Stimulated activated naive B cell treated with anti-CD40 and anti-IgM and Interleukin-4, amounts not matched to agents 10 μg/mL and 1 μg/mL and 100 μg/mL, for 72 hours (primary cell): Measurements from ENCODE around the gene SAE1.
"Not testable (repeated sequence)": the region's sequence is repeated elsewhere in the genome, so short reads cannot be mapped to it uniquely, and the experiment has no call there.

ENCODE experiments used
- ATAC-seq, 2 donors: fragments of 150-1000 bp; cut with Tn5 transposase; replicated peaks; 2 replicates each; pipeline ENCODE4 v1.10.0; 2021; ENCODE audit warnings: moderate library complexity in 1 of 2
- DNase-seq: peaks from one replicate; pipeline ENCODE4 v3.0.0; 2021
- H3K27ac Mint-ChIP-seq: one replicate; pipeline ENCODE4 v1.8.0; 2022; ENCODE audit warnings: mild to moderate bottlenecking, mixed read lengths
- H3K27me3 Mint-ChIP-seq, 2 donors: one replicate each; pipeline ENCODE4 v1.8.0; 2022; ENCODE audit warnings: mixed read lengths in 2 of 2
- H3K36me3 Mint-ChIP-seq, 2 donors: one replicate each; pipeline ENCODE4 v1.8.0; 2022; ENCODE audit warnings: mixed read lengths in 2 of 2, mild to moderate bottlenecking in 1 of 2
- H3K4me1 Mint-ChIP-seq, 2 donors: one replicate each; pipeline ENCODE4 v1.8.0; 2022; ENCODE audit warnings: mixed read lengths in 2 of 2, mild to moderate bottlenecking in 1 of 2
- H3K4me3 Mint-ChIP-seq, 2 donors: one replicate each; pipeline ENCODE4 v1.8.0; 2022; ENCODE audit warnings: mild to moderate bottlenecking in 2 of 2, mixed read lengths in 2 of 2, moderate library complexity in 1 of 2
- H3K9me3 Mint-ChIP-seq, 2 donors: one replicate each; pipeline ENCODE4 v1.8.0; 2022; ENCODE audit warnings: mixed read lengths in 2 of 2, mild to moderate bottlenecking in 1 of 2

Gene SAE1

DNA sequence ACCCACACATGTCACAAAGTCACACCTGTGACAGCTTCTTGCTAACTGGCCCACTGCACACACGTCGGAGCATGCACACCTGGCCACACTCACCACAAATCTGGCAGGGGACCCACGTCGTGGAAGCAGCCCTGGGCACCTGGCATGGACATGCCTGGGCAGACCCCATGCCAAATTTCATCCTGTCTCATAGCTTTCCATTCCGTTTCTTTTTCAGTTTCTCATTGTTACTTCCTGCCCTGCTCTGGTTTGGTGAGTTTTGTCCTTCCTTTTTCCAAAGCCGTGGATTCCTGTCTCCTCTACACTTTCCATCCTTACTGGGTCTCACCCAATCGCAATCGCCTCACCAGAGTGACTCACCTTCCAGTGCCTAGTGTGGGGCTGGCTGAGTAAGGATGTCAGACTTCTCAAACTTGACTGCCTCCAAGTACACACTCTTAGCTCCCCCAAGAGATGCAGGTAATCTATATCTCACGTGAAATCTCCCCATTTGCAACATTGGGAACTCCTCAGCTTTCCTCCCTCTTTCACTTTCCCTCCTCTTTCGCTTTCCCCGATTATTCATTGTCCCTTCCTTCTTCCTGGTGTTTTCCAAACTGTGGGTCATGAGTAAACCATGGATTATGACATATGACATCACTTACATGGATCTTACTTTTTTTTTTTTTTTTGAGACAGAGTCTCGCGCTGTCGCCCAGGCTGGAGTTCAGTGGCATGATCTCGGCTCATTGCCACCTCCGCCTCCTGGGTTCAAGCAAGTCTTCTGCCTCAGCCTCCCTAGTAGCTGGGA is 102.0 kb downstream of the SAE1 start:
- Mint-ChIP-seq H3K4me3 (peak overlapping the region; percentile 72 to 76), H3K27me3 (no peaks in the 10 kb centered on the region), H3K36me3 (no peaks in the 10 kb centered on the region), H3K9me3 (no peaks in the 10 kb centered on the region), H3K4me1 (peaks cover 14 to 21% of the 10 kb centered on the region in 2 donors), H3K27ac (peak overlapping the region; percentile 39)
- DNase-seq (no peak), ATAC-seq (peak in 1 of 2 donors; percentile 11)

DNA sequence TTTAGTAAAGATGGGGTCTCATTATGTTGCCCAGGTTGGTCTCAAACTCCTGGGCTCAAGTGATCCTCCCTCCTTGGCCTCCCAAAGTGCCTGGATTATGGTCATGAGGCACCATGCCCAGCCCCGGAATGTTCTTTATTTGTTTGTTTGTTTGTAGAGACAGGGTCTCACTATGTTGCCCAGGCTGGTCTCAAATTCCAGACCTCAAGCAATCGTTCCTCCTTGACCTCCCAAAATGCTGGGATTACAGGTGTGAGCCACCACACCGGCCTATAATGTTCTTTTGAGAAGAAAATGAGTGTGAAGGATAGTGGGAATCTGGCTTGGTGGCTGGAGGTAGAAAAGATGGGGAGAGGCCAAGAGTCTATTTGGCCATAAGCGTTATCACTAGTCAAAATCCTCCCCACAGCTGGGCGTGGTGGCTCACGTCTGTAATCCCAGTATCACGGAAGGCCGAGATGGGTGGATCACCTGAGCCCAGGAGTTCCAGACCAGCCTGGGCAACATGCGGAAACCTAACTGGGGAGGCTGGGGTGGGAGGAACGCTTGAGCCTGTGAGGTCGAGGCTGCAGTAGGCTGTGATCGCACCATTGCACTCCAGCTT is 105.5 kb downstream of the SAE1 start:
- Mint-ChIP-seq H3K4me3 (no peak overlapping the region), H3K27me3 (peaks cover 6 to 16% of the 10 kb centered on the region in 2 donors), H3K27ac (peak overlapping the region; percentile 54), H3K4me1 (peaks cover 20 to 35% of the 10 kb centered on the region in 2 donors), H3K9me3 (no peaks in the 10 kb centered on the region), H3K36me3 (no peaks in the 10 kb centered on the region)
- DNase-seq (no peak), ATAC-seq (no peak)

DNA sequence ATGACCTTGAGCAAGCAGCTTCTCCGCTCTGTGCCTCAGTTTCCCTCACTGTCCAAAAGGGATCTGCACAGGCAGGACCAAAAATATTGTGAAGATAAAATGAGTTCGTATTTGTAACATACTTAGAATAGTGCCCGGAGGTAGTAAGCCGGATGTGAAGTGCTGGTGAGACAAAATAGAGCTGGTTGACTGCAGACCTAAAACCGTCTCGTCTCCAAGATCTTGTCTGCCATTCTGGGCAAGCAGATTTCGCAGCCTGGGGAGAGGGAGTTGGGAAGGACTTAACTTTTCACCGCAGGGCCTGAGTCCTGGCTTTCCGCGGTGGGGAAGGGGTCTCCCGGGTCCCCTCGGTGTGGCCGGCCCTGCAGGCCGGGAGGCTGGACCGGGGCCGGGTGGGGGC is 108.5 kb downstream of the SAE1 start:
- Mint-ChIP-seq H3K4me3 (peak overlapping the region; percentile 22 to 64), H3K36me3 (peaks cover 0 to 4% of the 10 kb centered on the region in 2 donors), H3K27ac (peak overlapping the region; percentile 48), H3K27me3 (peaks cover 6 to 16% of the 10 kb centered on the region in 2 donors), H3K9me3 (no peaks in the 10 kb centered on the region), H3K4me1 (peaks cover 16 to 17% of the 10 kb centered on the region in 2 donors)
- ATAC-seq (no peak), DNase-seq (no peak)

DNA sequence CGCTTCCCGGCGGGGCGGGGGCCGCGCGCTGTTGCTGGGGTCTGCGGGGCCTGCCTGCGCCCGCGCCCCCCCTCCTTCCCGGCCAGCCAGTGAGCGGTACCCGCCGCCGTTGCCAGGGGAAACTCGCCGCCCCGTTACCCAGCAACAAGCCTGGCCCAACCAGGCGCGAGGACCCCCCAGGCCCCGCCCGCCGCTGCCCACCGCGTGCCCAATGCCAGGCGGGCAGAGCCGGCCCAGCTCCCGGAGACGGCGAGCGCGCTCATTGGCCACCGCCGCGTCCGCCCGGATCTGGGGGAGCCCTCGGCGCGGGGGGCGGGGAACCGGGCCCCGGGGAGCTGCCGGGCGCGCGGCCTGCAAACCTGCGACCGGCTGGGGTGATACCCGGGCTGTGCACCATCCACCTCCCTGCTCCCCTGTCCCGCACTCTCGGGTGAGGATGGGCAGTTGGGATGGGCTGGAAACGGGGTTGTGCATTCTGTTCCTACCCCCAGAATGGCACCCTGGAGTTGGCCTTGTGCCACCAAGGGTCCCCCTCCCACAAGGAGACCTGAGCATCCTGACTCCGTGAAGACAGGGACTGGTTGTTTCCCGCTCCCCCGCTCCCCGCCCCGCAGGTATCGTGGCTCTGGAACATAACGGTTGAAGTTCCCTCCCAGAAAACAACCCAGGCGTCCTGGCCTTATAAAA is 109.1 kb downstream of the SAE1 start:
- DNase-seq: no peak
- H3K9me3 Mint-ChIP-seq: no peaks in the 10 kb centered on the region
- H3K4me1 Mint-ChIP-seq: peaks cover 17 to 19% of the 10 kb centered on the region in 2 donors
- H3K27me3 Mint-ChIP-seq: peaks cover 6 to 17% of the 10 kb centered on the region in 2 donors
- no peak overlapping the region for H3K27ac Mint-ChIP-seq
- peaks cover 0 to 4% of the 10 kb centered on the region in 2 donors for H3K36me3 Mint-ChIP-seq
- H3K4me3 Mint-ChIP-seq: peak overlapping the region in 1 of 2 donors; percentile 37
- ATAC-seq: peak; percentile 9 to 35

DNA sequence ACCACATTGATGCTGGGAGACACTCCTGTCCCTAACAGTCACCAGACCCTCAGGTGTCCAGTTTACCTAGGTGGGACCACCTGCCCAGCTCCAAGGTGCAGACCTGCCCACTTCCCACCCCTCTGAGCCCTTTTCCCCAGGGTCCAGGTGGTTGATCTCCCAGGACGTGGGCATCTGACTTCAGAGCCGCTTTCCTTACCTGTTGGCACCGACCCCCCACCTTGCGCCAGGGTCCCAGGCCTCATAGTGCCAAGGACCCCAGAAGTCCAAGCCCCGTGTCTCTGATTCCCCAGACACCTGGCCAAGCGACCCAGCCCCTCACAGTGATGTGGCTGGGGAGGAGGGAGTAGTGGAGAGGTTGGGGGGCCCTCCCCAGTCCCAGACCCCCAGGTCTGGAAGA is 109.9 kb downstream of the SAE1 start:
- H3K27ac Mint-ChIP-seq: no peak overlapping the region
- ATAC-seq (no peak), DNase-seq (no peak)
- H3K4me3 Mint-ChIP-seq: no peak overlapping the region
- H3K36me3 Mint-ChIP-seq: peaks cover 0 to 4% of the 10 kb centered on the region in 2 donors
- peaks cover 6 to 25% of the 10 kb centered on the region in 2 donors for H3K27me3 Mint-ChIP-seq
- peaks cover 17 to 20% of the 10 kb centered on the region in 2 donors for H3K4me1 Mint-ChIP-seq
- no peaks in the 10 kb centered on the region for H3K9me3 Mint-ChIP-seq

DNA sequence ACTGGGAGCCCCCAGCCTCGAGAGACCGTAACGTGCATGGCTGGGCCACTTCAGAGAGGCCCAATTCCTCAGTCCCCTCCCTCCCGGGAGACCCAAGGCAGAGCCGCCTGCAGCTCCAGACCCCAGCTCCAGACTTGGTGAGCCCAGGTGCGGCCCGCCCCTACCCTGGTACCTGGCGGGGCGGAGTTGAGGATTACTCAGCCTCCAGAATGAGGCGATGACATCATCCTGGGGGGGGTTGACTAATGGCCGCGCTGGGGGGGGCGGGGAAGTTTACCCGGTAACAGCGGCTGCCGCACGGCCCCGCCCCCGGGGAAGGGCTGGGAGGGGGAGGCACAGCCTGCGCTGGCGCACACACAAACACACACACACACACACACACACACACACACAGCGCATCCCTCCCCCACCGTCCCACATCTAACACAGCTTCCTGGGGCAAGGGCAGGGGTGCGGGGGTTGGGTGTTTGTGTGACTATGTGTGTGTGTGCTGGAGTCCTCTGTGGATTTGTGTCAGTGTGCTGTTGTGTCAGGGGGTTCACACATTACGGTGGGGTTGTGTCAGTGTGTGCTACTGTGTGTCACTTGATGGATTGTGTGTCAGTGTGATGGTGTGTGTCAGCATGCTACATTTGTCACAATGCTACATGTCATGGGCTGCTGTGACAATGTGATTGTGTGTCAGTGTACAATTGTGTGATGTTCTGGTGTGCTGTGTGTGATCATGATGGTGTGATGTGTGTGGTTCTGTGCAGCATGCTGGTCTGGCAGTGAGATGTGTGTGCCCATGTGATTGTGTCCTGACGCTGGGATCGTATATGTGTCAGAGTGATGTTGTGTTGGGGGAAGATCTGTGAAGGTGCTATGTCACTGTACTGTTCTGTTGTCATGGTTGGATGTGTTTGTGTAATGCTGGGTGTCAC is 110.6 kb downstream of the SAE1 start:
- Mint-ChIP-seq H3K27ac (no peak overlapping the region), H3K4me1 (peaks cover 17 to 20% of the 10 kb centered on the region in 2 donors), H3K4me3 (no peak overlapping the region), H3K36me3 (peaks cover 0 to 4% of the 10 kb centered on the region in 2 donors), H3K27me3 (peaks cover 6 to 25% of the 10 kb centered on the region in 2 donors), H3K9me3 (no peaks in the 10 kb centered on the region)
- DNase-seq (peak; percentile 40), ATAC-seq (peak; percentile 40 to 42)

DNA sequence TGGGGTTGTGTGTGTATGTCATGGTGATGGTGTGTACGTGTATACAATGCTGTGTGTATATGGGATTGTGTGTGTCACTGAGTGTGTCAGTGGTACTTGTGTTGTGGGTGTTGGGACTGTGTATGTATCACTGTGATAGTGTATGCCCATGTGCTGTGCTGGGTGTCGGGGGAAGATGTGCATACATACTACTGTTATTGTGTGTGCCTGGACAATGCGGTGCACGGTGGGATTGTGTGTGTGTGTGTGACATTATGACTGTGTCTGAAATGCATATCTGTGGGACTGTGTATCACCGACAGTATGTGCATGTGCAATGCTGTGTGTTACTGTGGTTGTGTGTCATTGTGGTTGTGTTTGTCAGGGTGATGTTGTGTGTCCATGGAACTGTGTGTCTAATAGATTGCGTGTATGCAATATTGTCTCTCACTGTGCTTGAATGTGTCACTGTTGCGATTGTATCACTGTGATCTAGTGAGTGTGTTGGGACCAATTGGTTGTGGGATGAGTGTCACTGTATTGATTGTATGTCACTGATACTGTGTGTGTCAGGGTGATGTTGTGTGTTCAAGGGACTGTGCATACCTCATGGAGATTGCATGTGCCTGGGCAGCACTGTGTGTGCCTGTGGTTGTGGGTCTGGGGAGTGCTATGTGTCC is 111.4 kb downstream of the SAE1 start:
- no peak overlapping the region for H3K4me3 Mint-ChIP-seq
- no peaks in the 10 kb centered on the region for H3K9me3 Mint-ChIP-seq
- no peak overlapping the region for H3K27ac Mint-ChIP-seq
- ATAC-seq (no peak), DNase-seq (no peak)
- peaks cover 17 to 20% of the 10 kb centered on the region in 2 donors for H3K4me1 Mint-ChIP-seq
- peaks cover 6 to 25% of the 10 kb centered on the region in 2 donors for H3K27me3 Mint-ChIP-seq
- peaks cover 0 to 4% of the 10 kb centered on the region in 2 donors for H3K36me3 Mint-ChIP-seq

DNA sequence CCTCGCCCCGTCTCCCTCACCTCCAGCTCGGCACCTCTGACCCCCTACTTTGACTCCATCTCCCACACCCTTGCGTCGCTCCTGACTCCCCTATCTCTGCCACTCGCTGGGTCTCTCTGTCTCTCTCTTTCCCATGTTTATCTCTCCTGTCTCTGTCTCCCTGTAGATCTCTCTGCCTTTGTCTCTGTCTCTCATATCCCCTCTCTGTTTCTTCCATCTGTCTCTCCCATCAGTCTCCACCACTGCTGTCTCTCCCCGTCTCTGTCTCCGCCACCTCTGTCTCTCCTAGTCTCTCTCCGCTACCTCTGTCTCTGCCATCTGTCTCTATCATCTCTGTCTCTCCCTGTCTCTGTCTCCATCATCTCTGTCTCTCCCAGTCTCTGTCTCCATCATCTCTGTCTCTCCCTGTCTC is 112.7 kb downstream of the SAE1 start:
- ATAC-seq (no peak), DNase-seq (no peak)
- Mint-ChIP-seq H3K27me3 (peaks cover 12 to 30% of the 10 kb centered on the region in 2 donors), H3K9me3 (no peaks in the 10 kb centered on the region), H3K4me1 (peaks cover 22 to 23% of the 10 kb centered on the region in 2 donors), H3K4me3 (peak overlapping the region; percentile 77 to 81), H3K27ac (peak overlapping the region; percentile 89), H3K36me3 (peaks cover 0 to 4% of the 10 kb centered on the region in 2 donors)

DNA sequence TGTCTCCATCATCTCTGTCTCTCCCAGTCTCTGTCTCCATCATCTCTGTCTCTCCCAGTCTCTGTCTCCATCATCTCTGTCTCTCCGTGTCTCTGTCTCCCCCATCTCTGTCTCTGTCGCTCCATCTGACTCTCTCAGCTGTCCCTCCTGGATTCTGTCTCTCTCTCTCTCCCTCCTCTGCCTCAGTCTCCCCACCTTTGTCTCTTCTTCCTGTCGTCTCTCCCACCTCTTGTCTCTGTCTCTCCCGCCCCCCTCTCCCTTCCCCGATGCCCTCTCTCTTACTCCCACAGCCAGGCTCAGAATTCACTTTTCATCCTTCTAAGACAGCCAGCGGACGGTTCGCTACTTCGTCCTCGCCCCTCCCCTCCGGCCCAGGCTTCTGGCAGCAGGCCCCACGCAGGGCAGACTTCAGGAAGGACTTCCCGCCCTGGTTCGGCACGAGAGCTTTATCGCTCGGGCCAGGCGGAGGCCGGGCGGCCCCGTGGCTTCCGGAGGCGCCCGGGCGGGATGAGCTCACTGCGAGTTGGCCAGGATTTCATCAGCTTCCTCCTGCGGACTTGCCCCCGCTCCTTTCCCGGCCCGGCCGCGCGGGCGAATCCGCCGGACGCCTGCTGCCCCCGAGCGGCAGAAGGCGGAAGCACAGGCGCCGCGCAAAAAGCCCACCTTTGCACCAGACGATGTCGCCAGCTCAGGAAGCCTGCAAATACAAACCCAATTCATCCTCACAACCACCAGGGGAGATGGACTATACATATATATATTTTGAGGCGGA is 113.3 kb downstream of the SAE1 start:
- Mint-ChIP-seq H3K4me1 (peaks cover 19 to 22% of the 10 kb centered on the region in 2 donors), H3K27me3 (peaks cover 10 to 26% of the 10 kb centered on the region in 2 donors), H3K36me3 (peaks cover 0 to 4% of the 10 kb centered on the region in 2 donors), H3K9me3 (no peaks in the 10 kb centered on the region), H3K4me3 (peak overlapping the region; percentile 77 to 81), H3K27ac (peak overlapping the region; percentile 89)
- ATAC-seq (peak; percentile 75 to 85), DNase-seq (peak; percentile 89)

DNA sequence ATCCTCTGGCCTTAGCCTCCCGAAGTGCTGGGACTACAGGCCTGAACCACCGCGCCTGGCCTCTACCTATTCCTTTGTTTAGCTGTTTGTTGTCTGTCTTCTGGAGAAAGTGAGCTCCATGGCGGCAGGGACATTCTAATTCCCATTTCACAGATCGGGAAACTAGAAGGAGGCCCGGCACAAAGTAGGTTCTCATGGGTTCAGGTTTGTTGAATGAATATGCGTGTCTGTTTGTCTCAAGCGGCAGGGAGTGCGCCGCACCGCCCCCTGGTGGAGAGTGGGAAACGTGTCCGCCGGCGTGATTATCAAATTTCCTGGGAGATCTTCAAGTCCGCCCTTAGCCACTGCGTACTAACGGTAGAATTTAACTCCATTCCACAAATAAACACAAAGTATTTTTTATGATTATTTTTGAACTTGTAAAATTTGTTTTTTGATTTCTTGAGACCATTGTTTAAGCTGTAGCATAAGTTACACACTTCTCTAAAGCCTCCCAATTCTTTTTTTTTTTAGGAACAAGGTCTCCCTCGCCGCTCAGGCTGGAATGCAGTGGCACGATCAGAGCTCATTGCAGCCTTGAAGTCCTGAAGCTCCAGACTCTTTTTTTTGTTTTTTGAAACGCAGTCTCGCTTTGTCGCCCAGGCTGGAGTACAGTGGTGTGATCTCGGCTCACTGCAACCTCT is 116.8 kb downstream of the SAE1 start:
- ATAC-seq (peak in 1 of 2 donors; percentile 19), DNase-seq (no peak)
- H3K27ac Mint-ChIP-seq: peak overlapping the region; percentile 40
- peaks cover 6 to 16% of the 10 kb centered on the region in 2 donors for H3K4me1 Mint-ChIP-seq
- H3K27me3 Mint-ChIP-seq: peaks cover 7 to 15% of the 10 kb centered on the region in 2 donors
- no peaks in the 10 kb centered on the region for H3K9me3 Mint-ChIP-seq
- H3K4me3 Mint-ChIP-seq: no peak overlapping the region
- peaks cover 0 to 4% of the 10 kb centered on the region in 2 donors for H3K36me3 Mint-ChIP-seq

DNA sequence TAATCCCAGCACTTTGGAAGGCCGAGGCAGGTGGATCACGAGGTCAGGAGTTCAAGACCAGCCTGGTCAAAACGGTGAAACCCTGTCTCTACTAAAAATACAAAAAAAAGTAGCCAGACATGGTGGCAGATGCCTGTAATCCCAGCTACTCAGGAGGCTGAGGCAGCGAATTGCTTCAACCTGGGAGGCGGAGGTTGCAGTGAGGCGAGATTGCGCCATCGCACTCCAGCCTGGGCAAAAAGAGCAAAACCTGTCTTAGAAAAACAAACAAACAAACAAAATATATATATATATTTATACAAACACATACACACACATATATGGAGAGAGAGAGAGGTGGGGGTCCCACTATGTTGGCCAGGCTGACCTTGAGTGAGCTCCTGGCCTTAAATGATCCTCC is 122.4 kb downstream of the SAE1 start:
- H3K9me3 Mint-ChIP-seq, H3K4me3 Mint-ChIP-seq, ATAC-seq, H3K27ac Mint-ChIP-seq, H3K27me3 Mint-ChIP-seq, H3K36me3 Mint-ChIP-seq, DNase-seq: not testable (repeated sequence)
- H3K4me1 Mint-ChIP-seq: peaks cover 10 to 18% of the 10 kb centered on the region in 2 donors

DNA sequence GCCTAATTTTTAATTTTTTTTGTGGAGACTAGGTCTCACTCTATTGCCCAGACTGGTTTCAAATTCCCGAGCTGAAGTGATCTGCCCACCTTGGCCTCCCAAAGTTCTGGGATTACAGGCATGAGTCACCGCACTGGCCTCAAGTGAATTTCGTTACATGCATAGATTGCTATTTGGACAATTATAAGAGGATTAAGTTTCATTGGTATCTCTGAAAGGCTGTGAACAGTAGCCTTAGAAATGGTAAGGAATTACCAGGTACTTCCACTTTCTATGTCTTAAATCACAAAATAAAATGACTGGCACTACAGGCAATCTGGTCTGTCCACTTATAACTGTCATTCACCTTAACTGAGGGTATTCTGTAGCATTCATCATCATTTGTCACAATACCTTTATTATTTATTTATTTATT is 122.8 kb downstream of the SAE1 start:
- H3K27me3 Mint-ChIP-seq: no peaks in the 10 kb centered on the region
- no peak for ATAC-seq
- peaks cover 3 to 5% of the 10 kb centered on the region in 2 donors for H3K36me3 Mint-ChIP-seq
- no peak for DNase-seq
- no peak overlapping the region for H3K4me3 Mint-ChIP-seq
- no peak overlapping the region for H3K27ac Mint-ChIP-seq
- peaks cover 11 to 22% of the 10 kb centered on the region in 2 donors for H3K4me1 Mint-ChIP-seq
- no peaks in the 10 kb centered on the region for H3K9me3 Mint-ChIP-seq
